ENCODE data around the gene INTS7.

- no peak for TF ChIP-seq EZH2 (IDR thresholded peaks at IDR 0.05; ENCODE audit: borderline replicate concordance, low read length)
- TF ChIP-seq CTCF (conservative IDR thresholded peaks at IDR 0.05 in 1 of 2, IDR thresholded peaks at IDR 0.05 in 1 of 2; ENCODE audit: extremely low read depth in 1 of 2, insufficient read depth in 1 of 2, low read depth in 1 of 2, low read length in 2 of 2) = no peak
Observed at GRCh38 chr1:211967704-211968103, 67.7 kb downstream of the INTS7 start.
